Ovary (tissue), 9 donors: ENCODE results near the gene TSHZ3. TPM values are rescaled to one million over a fixed set of nuclear protein-coding genes. Genes with fewer than 3 reads are reported as not detected.

Experiments
- DNase-seq, 5 donors: peaks; one replicate each; pipeline ENCODE4 v3.0.0-alpha.2; 2019 to 2020
- H3K27ac ChIP-seq, 2 donors: fragments of 200-600 bp; one replicate each; pipeline versions ENCODE4 v1.5.1 to v1.8.0; 2019 to 2022
- H3K27me3 ChIP-seq: fragments of 200-600 bp; one replicate; pipeline ENCODE4 v1.8.0; 2022
- H3K36me3 ChIP-seq: fragments of 200-600 bp; sonication (generic); one replicate; pipeline ENCODE4 v1.5.1; 2019
- H3K4me1 ChIP-seq: one replicate; pipeline ENCODE4 v1.8.1; 2013; ENCODE audit warnings: mild to moderate bottlenecking, moderate library complexity; ENCODE audit not compliant: insufficient read depth
- H3K4me3 ChIP-seq: fragments of 200-600 bp; sonication (generic); one replicate; pipeline ENCODE4 v1.5.1; 2017
- H3K9me3 ChIP-seq, 2 donors: fragments of 200-600 bp in 1 of 2; sonication (generic) in 1 of 2; one replicate each; pipeline versions ENCODE4 v1.5.1 to v1.8.1; 2013 to 2019; ENCODE audit warnings: mild to moderate bottlenecking in 1 of 2, moderate library complexity in 1 of 2
- EP300 ChIP-seq: sonication (generic); formaldehyde crosslinking; IDR thresholded peaks from one replicate; pipeline ENCODE4 v1.6.1; 2017; ENCODE audit warnings: antibody characterized with exemption
- POLR2A ChIP-seq: fragments of 450-650 bp; IDR thresholded peaks from one replicate; pipeline ENCODE4 v1.6.1; 2017; ENCODE audit warnings: antibody characterized with exemption, mild to moderate bottlenecking, moderate library complexity
- WGBS, 3 donors: extraction: QIAGEN DNeasy Blood & Tissue Kit in 1 of 3; methylation state at CpG; one replicate each; pipeline versions ENCODE4 v1.1.5 to v1.1.7; 2013 to 2017; 5-methylcytosine and 5-hydroxymethylcytosine counted together
- intact Hi-C, 4 donors: fragments of 100-400 bp; cut with DNase I; formaldehyde crosslinking; loops; one replicate each; pipeline versions ENCODE4 v1.11.0 to v1.15.1; 2022 to 2023
- polyA plus RNA-seq, 2 donors: library from polyadenylated mRNA; stranded (reverse); fragments of 200-250 nt in 1 of 2; fragments of 350-450 nt in 1 of 2; fragmentation: Illumina TruSeq in 1 of 2; extraction: RNeasy Lipid Tissue Mini Kit (QIAGEN cat#74804) in 1 of 2; gene quantifications; one replicate each; pipeline ENCODE4 v1.2.3, GENCODE V29; 2013 to 2014
- total RNA-seq, 7 donors: library from RNA; depleted of rRNA in 2 of 7; stranded (reverse); fragments of >200 nt in 2 of 7; fragmentation: NEBNext Ultra II Directional in 3 of 7; extraction: Animal tissue kit (Norgen Biotek cat#: 25700) in 3 of 7; gene quantifications; one replicate each; pipeline versions ENCODE4 v1.1.0 to v1.2.4, GENCODE V29; 2016 to 2023
- TF ChIP-seq, protein P1 (sequence below), 3 donors: fragments of 450-650 bp in 2 of 3; fragments of 200-600 bp in 1 of 3; IDR thresholded peaks; one replicate each; pipeline versions ENCODE4 v1.5.1 to v1.8.0; 2016 to 2022; ENCODE audit warnings: antibody characterized with exemption in 3 of 3, mild to moderate bottlenecking in 1 of 3
- donor health status: DM: no; HTN: no; CAD: no; lungs with moderate emphysema.
- donor health status: DM: no; HTN: no; CAD: no.
- donor health status: Bipolar disorder and iron deficiency.
- donor health status: DM: yes; HTN: yes; CAD: no.
- donor health status: DM: no; HTN: no; CAD: no.
- donor health status: DM: yes; HTN: yes; CAD: no.

Gene TSHZ3
- total and polyA plus RNA-seq, 9 donors, result 23.3 to 107 (median 50.3) TPM

DNA sequence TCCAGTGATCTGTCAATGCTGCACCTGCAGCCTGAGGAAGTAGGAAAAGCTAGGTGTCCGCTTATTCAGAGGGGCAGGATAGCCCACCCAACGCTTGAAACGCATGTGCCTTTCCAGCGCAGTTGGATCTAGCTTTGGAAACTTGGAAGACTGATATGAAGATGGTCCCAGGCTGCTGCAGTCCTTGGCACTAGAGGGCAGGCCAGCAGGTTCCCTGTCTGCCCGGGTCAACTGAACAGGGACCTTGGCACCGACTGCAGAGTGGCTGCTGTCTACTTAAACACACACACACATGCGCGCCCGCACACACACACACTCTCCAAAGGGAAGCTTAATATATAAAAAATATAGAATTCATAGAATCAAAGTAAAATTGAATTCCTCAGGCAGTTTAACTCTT is 100.0 kb downstream of the TSHZ3 start:
- Histone ChIP-seq H3K36me3 (no peaks in the 10 kb centered on the region), H3K9me3 (no peaks in the 10 kb centered on the region), H3K27me3 (no peaks in the 10 kb centered on the region), H3K4me1 (no peaks in the 10 kb centered on the region), H3K4me3 (no peak overlapping the region), H3K27ac (no peak overlapping the region)
- WGBS, 3 donors, result 90 to 91% (median 91%) methylated on average over 9 of the region's 9 CpGs
- intact Hi-C loops, result no loop called here
- TF ChIP-seq EP300 (no peak), POLR2A (no peak)
- TF ChIP-seq, protein P1, sequence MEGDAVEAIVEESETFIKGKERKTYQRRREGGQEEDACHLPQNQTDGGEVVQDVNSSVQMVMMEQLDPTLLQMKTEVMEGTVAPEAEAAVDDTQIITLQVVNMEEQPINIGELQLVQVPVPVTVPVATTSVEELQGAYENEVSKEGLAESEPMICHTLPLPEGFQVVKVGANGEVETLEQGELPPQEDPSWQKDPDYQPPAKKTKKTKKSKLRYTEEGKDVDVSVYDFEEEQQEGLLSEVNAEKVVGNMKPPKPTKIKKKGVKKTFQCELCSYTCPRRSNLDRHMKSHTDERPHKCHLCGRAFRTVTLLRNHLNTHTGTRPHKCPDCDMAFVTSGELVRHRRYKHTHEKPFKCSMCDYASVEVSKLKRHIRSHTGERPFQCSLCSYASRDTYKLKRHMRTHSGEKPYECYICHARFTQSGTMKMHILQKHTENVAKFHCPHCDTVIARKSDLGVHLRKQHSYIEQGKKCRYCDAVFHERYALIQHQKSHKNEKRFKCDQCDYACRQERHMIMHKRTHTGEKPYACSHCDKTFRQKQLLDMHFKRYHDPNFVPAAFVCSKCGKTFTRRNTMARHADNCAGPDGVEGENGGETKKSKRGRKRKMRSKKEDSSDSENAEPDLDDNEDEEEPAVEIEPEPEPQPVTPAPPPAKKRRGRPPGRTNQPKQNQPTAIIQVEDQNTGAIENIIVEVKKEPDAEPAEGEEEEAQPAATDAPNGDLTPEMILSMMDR (IDR thresholded peaks at IDR 0.05), result no peak
- DNase-seq, result no peak

DNA sequence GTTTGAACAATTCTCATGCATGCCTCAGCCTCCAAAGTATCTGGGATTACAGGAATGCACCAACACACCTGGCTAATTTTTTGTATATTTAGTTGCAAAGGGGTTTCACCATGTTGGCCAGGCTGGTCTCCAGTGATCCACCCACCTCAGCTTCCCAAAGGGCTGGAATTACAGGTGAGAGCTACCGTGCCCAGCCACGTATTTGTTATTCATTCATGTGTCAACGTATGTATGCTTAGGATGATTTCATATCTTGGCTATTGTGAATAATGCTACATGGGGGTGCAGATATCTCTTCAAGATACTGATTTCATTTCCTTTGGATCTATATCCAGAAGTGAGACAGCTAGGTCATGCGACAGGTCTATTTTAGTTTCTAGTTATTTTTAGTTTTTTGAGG is 113.4 kb downstream of the TSHZ3 start:
- no peaks in the 10 kb centered on the region for H3K9me3 ChIP-seq
- TF ChIP-seq EP300 (no peak), POLR2A (no peak)
- TF ChIP-seq, protein P1 (IDR thresholded peaks at IDR 0.05), result no peak
- no peaks in the 10 kb centered on the region for H3K27me3 ChIP-seq
- H3K4me1 ChIP-seq, result no peaks in the 10 kb centered on the region
- 94 to 95% (median 95%) methylated on average over 4 of the region's 4 CpGs for WGBS, 3 donors
- no peak overlapping the region for H3K27ac ChIP-seq
- no peak for DNase-seq
- intact Hi-C loops, result no loop called here
- H3K4me3 ChIP-seq, result no peak overlapping the region
- no peaks in the 10 kb centered on the region for H3K36me3 ChIP-seq

DNA sequence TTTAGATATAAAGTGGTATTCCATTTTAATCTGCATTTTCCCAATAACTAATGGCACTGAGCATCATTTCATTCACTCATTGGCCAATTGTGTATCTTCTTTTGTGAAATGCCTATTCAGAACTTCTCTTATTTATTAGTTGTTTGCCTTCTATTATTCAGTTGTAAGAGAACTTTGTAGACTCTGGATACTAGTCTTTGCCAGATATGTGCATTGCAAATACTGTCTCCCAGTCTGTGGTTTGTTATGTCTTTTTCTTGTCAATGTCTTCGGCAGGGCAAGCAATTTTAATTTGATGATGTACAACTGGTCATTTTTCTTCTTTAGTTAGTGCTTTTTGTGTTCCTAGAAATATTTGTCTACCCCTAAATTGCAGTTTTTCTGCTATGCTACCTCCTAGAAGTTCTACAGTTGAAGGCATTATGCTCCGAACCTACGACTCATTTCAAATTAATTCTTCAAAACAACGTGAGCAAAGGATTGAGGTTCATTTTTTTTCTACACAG is 115.9 kb downstream of the TSHZ3 start:
- intact Hi-C loops, result no loop called here
- Histone ChIP-seq H3K4me3 (no peak overlapping the region), H3K27ac (no peak overlapping the region), H3K4me1 (no peaks in the 10 kb centered on the region), H3K36me3 (no peaks in the 10 kb centered on the region), H3K9me3 (no peaks in the 10 kb centered on the region), H3K27me3 (no peaks in the 10 kb centered on the region)
- no peak for TF ChIP-seq POLR2A
- no peak for TF ChIP-seq EP300
- TF ChIP-seq, protein P1 (IDR thresholded peaks at IDR 0.05), result no peak
- WGBS, 3 donors, result 24 to 45% (median 30%) methylated on average over 4 of the region's 4 CpGs
- DNase-seq, result no peak

DNA sequence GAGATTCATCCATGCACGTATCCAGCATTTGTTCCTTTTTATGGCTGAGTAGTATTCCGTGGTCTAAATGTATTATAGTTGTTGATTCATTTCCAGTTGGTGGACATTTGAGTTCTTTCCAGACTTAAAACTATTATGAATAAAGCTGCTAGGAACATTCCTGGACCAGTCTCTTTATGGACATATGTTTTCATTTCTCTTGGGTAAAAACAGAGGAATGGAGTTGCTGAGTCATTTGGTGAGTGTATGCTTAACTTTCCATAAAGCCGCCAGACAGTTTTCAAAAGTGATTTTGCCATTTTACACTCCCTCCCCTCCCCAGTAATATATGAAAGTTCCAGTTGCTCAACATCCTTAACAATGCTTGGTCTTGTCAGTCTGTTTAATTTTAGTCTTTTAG is 116.4 kb downstream of the TSHZ3 start:
- intact Hi-C loops, result no loop called here
- 67 to 82% (median 68%) methylated on average over 3 of the region's 3 CpGs for WGBS, 3 donors
- Histone ChIP-seq H3K36me3 (no peaks in the 10 kb centered on the region), H3K9me3 (no peaks in the 10 kb centered on the region), H3K27ac (no peak overlapping the region), H3K27me3 (no peaks in the 10 kb centered on the region), H3K4me1 (no peaks in the 10 kb centered on the region), H3K4me3 (no peak overlapping the region)
- DNase-seq, result no peak
- TF ChIP-seq POLR2A (no peak), EP300 (no peak)
- TF ChIP-seq, protein P1 (IDR thresholded peaks at IDR 0.05), result no peak
